GM12878 (cell line): Measurements from ENCODE around the gene ACTL6B.

Experiments
- JUND ChIP-seq: IDR thresholded peaks from 2 replicates; pipeline ENCODE4 v1.6.1; 2012; ENCODE audit warnings: low read depth, mild to moderate bottlenecking, low read length, improper control_type of control experiment, moderate library complexity
- LARP7 ChIP-seq: fragments of 450-650 bp; IDR thresholded peaks from 2 replicates; pipeline ENCODE4 v1.6.1; 2017; ENCODE audit warnings: mild to moderate bottlenecking
- MYC ChIP-seq: IDR thresholded peaks from 2 replicates; pipeline ENCODE4 v1.6.1; 2011; ENCODE audit warnings: mild to moderate bottlenecking, low read length, moderate library complexity, inconsistent platforms; ENCODE audit not compliant: insufficient read depth, insufficient replicate concordance, insufficient read length, severe bottlenecking
- NFYB ChIP-seq: IDR thresholded peaks from 2 replicates; pipeline ENCODE4 v1.6.1; 2011; ENCODE audit warnings: low read depth, mild to moderate bottlenecking, low read length, improper control_type of control experiment, moderate library complexity; ENCODE audit not compliant: insufficient read depth
- POLR2AphosphoS5 ChIP-seq: IDR thresholded peaks from 2 replicates; pipeline ENCODE4 v1.6.1; 2011; ENCODE audit warnings: mild to moderate bottlenecking, low read length, inconsistent platforms
- RAD21 ChIP-seq: IDR thresholded peaks from 2 replicates; pipeline ENCODE4 v1.6.1; 2011; ENCODE audit warnings: mild to moderate bottlenecking, low read depth, low read length, moderate library complexity; ENCODE audit not compliant: insufficient read depth
- TAF1 ChIP-seq: IDR thresholded peaks from 2 replicates; pipeline ENCODE4 v1.6.1; 2011; ENCODE audit warnings: mild to moderate bottlenecking, low read depth, low read length, borderline replicate concordance
- TCF7 ChIP-seq: IDR thresholded peaks from 2 replicates; pipeline ENCODE4 v1.6.1; 2014; ENCODE audit warnings: antibody characterized with exemption, borderline replicate concordance
- YY1 ChIP-seq: IDR thresholded peaks from 2 replicates; pipeline ENCODE4 v1.6.1; 2011; ENCODE audit warnings: low read depth, mild to moderate bottlenecking, low read length
- ZNF274 ChIP-seq: IDR thresholded peaks from one replicate; pipeline ENCODE4 v1.8.0; 2011; ENCODE audit not compliant: insufficient read length, insufficient read depth
- TF ChIP-seq, protein P1 (sequence below), 3 experiments: IDR thresholded peaks in 2 of 3; conservative IDR thresholded peaks in 1 of 3; 2 replicates each; pipeline ENCODE4 v1.5.1; 2011; ENCODE audit warnings: low read depth in 3 of 3, low read length in 3 of 3, mild to moderate bottlenecking in 3 of 3, control low read depth in 2 of 3, moderate library complexity in 2 of 3, inconsistent platforms in 1 of 3, mixed read lengths in 1 of 3; ENCODE audit not compliant: control insufficient read depth in 2 of 3, insufficient read depth in 1 of 3; ENCODE audit errors: extremely low read depth in 1 of 3
- TF ChIP-seq, protein P2 (sequence below): IDR thresholded peaks from 2 replicates; pipeline ENCODE4 v1.6.1; 2012; ENCODE audit warnings: low read depth, low read length, improper control_type of control experiment
- TF ChIP-seq, protein P3 (sequence below): IDR thresholded peaks from 2 replicates; pipeline ENCODE4 v1.6.1; 2012; ENCODE audit warnings: low read length, inconsistent platforms

DNA sequence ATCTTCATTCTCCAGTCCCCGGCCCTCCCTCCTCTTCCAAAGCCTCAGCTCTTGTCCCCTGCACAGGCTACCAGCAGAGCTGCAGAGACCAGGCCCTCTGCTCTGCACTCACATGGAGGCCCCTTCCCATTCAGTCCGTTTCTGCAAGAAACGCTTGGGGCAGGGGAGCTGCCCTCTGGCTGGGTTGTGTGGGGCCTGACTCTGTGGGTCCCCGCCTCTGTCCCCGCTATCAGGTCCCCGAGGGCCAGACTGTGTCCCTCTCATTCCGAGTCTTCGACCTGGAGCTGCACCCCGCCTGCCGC lies 52.6 kb downstream of the ACTL6B start:
- TF ChIP-seq POLR2AphosphoS5 (no peak), TAF1 (no peak), RAD21 (no peak), TCF7 (no peak), ZNF274 (no peak), NFYB (no peak), YY1 (no peak), JUND (no peak), MYC (no peak), LARP7 (no peak)
- TF ChIP-seq, protein P1, sequence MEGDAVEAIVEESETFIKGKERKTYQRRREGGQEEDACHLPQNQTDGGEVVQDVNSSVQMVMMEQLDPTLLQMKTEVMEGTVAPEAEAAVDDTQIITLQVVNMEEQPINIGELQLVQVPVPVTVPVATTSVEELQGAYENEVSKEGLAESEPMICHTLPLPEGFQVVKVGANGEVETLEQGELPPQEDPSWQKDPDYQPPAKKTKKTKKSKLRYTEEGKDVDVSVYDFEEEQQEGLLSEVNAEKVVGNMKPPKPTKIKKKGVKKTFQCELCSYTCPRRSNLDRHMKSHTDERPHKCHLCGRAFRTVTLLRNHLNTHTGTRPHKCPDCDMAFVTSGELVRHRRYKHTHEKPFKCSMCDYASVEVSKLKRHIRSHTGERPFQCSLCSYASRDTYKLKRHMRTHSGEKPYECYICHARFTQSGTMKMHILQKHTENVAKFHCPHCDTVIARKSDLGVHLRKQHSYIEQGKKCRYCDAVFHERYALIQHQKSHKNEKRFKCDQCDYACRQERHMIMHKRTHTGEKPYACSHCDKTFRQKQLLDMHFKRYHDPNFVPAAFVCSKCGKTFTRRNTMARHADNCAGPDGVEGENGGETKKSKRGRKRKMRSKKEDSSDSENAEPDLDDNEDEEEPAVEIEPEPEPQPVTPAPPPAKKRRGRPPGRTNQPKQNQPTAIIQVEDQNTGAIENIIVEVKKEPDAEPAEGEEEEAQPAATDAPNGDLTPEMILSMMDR (IDR thresholded peaks at IDR 0.05 in 2 of 3, conservative IDR thresholded peaks at IDR 0.05 in 1 of 3; ENCODE audit: control insufficient read depth in 2 of 3, extremely low read depth in 1 of 3, insufficient read depth in 1 of 3, low read depth in 3 of 3, low read length in 3 of 3) = no peak
- TF ChIP-seq, protein P2, sequence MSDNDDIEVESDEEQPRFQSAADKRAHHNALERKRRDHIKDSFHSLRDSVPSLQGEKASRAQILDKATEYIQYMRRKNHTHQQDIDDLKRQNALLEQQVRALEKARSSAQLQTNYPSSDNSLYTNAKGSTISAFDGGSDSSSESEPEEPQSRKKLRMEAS = no peak
- TF ChIP-seq, protein P3, sequence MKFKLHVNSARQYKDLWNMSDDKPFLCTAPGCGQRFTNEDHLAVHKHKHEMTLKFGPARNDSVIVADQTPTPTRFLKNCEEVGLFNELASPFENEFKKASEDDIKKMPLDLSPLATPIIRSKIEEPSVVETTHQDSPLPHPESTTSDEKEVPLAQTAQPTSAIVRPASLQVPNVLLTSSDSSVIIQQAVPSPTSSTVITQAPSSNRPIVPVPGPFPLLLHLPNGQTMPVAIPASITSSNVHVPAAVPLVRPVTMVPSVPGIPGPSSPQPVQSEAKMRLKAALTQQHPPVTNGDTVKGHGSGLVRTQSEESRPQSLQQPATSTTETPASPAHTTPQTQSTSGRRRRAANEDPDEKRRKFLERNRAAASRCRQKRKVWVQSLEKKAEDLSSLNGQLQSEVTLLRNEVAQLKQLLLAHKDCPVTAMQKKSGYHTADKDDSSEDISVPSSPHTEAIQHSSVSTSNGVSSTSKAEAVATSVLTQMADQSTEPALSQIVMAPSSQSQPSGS = no peak
